Skin epidermis (tissue), 12 donors: ENCODE measurements around the gene MPC1L.

Source experiments
- H3K27ac ChIP-seq, 21 experiments: fragments of 200-600 bp; sonication (generic) in 11 of 21; one replicate each; pipeline ENCODE4 v1.5.0; 2020; ENCODE audit warnings: mild to moderate bottlenecking in 3 of 21, inconsistent platforms in 2 of 21, moderate library complexity in 2 of 21
- H3K4me3 ChIP-seq, 7 experiments: fragments of 200-600 bp; sonication (generic) in 2 of 7; one replicate each; pipeline ENCODE4 v1.5.0; 2020; ENCODE audit warnings: inconsistent platforms in 2 of 7, mild to moderate bottlenecking in 2 of 7, moderate library complexity in 1 of 7

MPC1L gene

GRCh38 chrX:40623665-40624064 lies 437 bp downstream of the MPC1L start:
- Histone ChIP-seq H3K4me3 (no peak overlapping the region), H3K27ac (no peak overlapping the region)

- no peak overlapping the region for H3K4me3 ChIP-seq
- no peak overlapping the region for H3K27ac ChIP-seq
Measured at GRCh38 chrX:40625294-40625693, 2.1 kb downstream of the MPC1L start.

- Histone ChIP-seq H3K27ac (no peak overlapping the region), H3K4me3 (no peak overlapping the region)
Measured at GRCh38 chrX:40628506-40628905, 5.3 kb downstream of the MPC1L start.

GRCh38 chrX:40632199-40632598 lies 9.0 kb downstream of the MPC1L start:
- Histone ChIP-seq H3K27ac (no peak overlapping the region), H3K4me3 (no peak overlapping the region)

GRCh38 chrX:40637687-40638086 lies 14.5 kb downstream of the MPC1L start:
- no peak overlapping the region for H3K27ac ChIP-seq
- H3K4me3 ChIP-seq: no peak overlapping the region

- Histone ChIP-seq H3K27ac (peak overlapping the region in 15 of 21 experiments; percentile 33 to 81 (median 64)), H3K4me3 (peak overlapping the region in 3 of 7 experiments; percentile 14 to 24 (median 17))
Measured at GRCh38 chrX:40644176-40644575, 20.9 kb downstream of the MPC1L start.

- Histone ChIP-seq H3K4me3 (peak overlapping the region in 5 of 7 experiments; percentile 11 to 24 (median 15)), H3K27ac (peak overlapping the region in 18 of 21 experiments; percentile 19 to 81 (median 60))
Measured at GRCh38 chrX:40644821-40645358, 21.7 kb downstream of the MPC1L start.

- Histone ChIP-seq H3K27ac (peak overlapping the region; percentile 53 to 90 (median 84)), H3K4me3 (peak overlapping the region; percentile 66 to 83 (median 75))
Measured at GRCh38 chrX:40646489-40647306, 23.5 kb downstream of the MPC1L start.

- Histone ChIP-seq H3K4me3 (peak within 1 kb of the TSS; percentile 66 to 83 (median 75)), H3K27ac (peak within 1 kb of the TSS; percentile 53 to 90 (median 84))
Measured at GRCh38 chrX:40647307-40648197, 24.3 kb downstream of the MPC1L start, which contains the start of gene CXorf38. TSS of gene CXorf38 (minus strand) at chrX:40647561. CDS start at chrX:40647520, 41 bp downstream.

GRCh38 chrX:40651620-40652223 lies 28.5 kb downstream of the MPC1L start:
- no peak overlapping the region for H3K4me3 ChIP-seq
- no peak overlapping the region for H3K27ac ChIP-seq

- no peak overlapping the region for H3K27ac ChIP-seq
Measured at GRCh38 chrX:40652664-40653063, 29.4 kb downstream of the MPC1L start.

GRCh38 chrX:40653535-40653934 lies 30.3 kb downstream of the MPC1L start:
- no peak overlapping the region for H3K4me3 ChIP-seq
- H3K27ac ChIP-seq: no peak overlapping the region

More at GRCh38 chrX:40652664-40653063, 29.4 kb downstream of the MPC1L start:
- H3K4me3 ChIP-seq: no peak overlapping the region

GRCh38 chrX:40660381-40660780 lies 37.2 kb downstream of the MPC1L start:
- H3K4me3 ChIP-seq: no peak overlapping the region
- H3K27ac ChIP-seq: no peak overlapping the region

- no peak overlapping the region for H3K27ac ChIP-seq
- no peak overlapping the region for H3K4me3 ChIP-seq
Measured at GRCh38 chrX:40661489-40661888, 38.3 kb downstream of the MPC1L start.

- Histone ChIP-seq H3K27ac (no peak overlapping the region), H3K4me3 (no peak overlapping the region)
Measured at GRCh38 chrX:40663078-40663740, 40.0 kb downstream of the MPC1L start.

- H3K27ac ChIP-seq: no peak overlapping the region
Measured at GRCh38 chrX:40663880-40664630, 40.8 kb downstream of the MPC1L start.

GRCh38 chrX:40671126-40671525 lies 47.9 kb downstream of the MPC1L start:
- no peak overlapping the region for H3K27ac ChIP-seq
- no peak overlapping the region for H3K4me3 ChIP-seq

More at GRCh38 chrX:40663880-40664630, 40.8 kb downstream of the MPC1L start:
- no peak overlapping the region for H3K4me3 ChIP-seq
